GM23338 (cell line): ENCODE measurements around the gene RNF213. TPM values are rescaled to one million over a fixed set of nuclear protein-coding genes. Genes with fewer than 3 reads are reported as not detected.

Experiments
- ATAC-seq: fragments of 200-7000 bp; cut with Tn5 transposase; 3 replicates; pipeline ENCODE4 v1.9.1; 2020
- DNase-seq: peaks from one replicate; pipeline ENCODE4 v3.0.0-alpha.2; 2015; ENCODE audit warnings: low spot score
- H2AFZ ChIP-seq: fragments of 200-600 bp; sonication (generic); 2 replicates; pipeline ENCODE4 v1.8.0; 2016; ENCODE audit warnings: antibody characterized with exemption, mild to moderate bottlenecking, moderate library complexity
- H3F3A ChIP-seq: fragments of 200-600 bp; sonication (generic); replicated peaks from 2 replicates; pipeline ENCODE4 v1.8.0; 2017; ENCODE audit warnings: antibody characterized with exemption, mixed run types, low read depth
- H3K27ac ChIP-seq: fragments of 200-600 bp; sonication (generic); 2 replicates; pipeline ENCODE4 v1.6.1; 2016; ENCODE audit warnings: low read depth
- H3K27me3 ChIP-seq: fragments of 200-600 bp; sonication (generic); 2 replicates; pipeline ENCODE4 v1.8.0; 2016; ENCODE audit warnings: mild to moderate bottlenecking, mixed run types, moderate library complexity; ENCODE audit not compliant: insufficient read depth
- H3K36me3 ChIP-seq: fragments of 200-600 bp; sonication (generic); 2 replicates; pipeline ENCODE4 v1.8.0; 2016; ENCODE audit warnings: mild to moderate bottlenecking; ENCODE audit not compliant: insufficient read depth
- H3K4me1 ChIP-seq: fragments of 200-600 bp; sonication (generic); 2 replicates; pipeline ENCODE4 v1.8.0; 2016; ENCODE audit warnings: mild to moderate bottlenecking, moderate library complexity; ENCODE audit not compliant: insufficient read depth
- H3K4me2 ChIP-seq: fragments of 200-600 bp; sonication (generic); 2 replicates; pipeline ENCODE4 v1.7.1; 2017; ENCODE audit warnings: mixed run types
- H3K4me3 ChIP-seq: fragments of 200-600 bp; sonication (generic); 2 replicates; pipeline ENCODE4 v1.6.1; 2016; ENCODE audit warnings: mixed run types
- H3K79me2 ChIP-seq: fragments of 200-600 bp; sonication (generic); replicated peaks from 2 replicates; pipeline ENCODE4 v1.8.0; 2017; ENCODE audit warnings: mild to moderate bottlenecking; ENCODE audit not compliant: insufficient read depth
- H3K9me2 ChIP-seq: fragments of 200-600 bp; sonication (generic); 2 replicates; pipeline ENCODE4 v1.8.0; 2017; ENCODE audit not compliant: insufficient read depth
- H4K20me1 ChIP-seq: fragments of 200-600 bp; sonication (generic); replicated peaks from 2 replicates; pipeline ENCODE4 v1.8.0; 2017; ENCODE audit warnings: mild to moderate bottlenecking; ENCODE audit not compliant: insufficient read depth
- H3K27ac Mint-ChIP-seq: 2 replicates; pipeline ENCODE4 v1.8.0; 2020; ENCODE audit warnings: inconsistent platforms, mild to moderate bottlenecking, moderate library complexity, mixed read lengths
- H3K27me3 Mint-ChIP-seq: 3 replicates; pipeline ENCODE4 v1.8.0; 2022; ENCODE audit warnings: low read depth, mild to moderate bottlenecking, moderate library complexity, mixed read lengths, inconsistent platforms; ENCODE audit not compliant: insufficient read depth, poor library complexity
- H3K36me3 Mint-ChIP-seq: 3 replicates; pipeline ENCODE4 v1.8.0; 2021; ENCODE audit warnings: low read depth, mild to moderate bottlenecking, inconsistent platforms, moderate library complexity, mixed read lengths
- H3K4me1 Mint-ChIP-seq: 3 replicates; pipeline ENCODE4 v1.8.0; 2020; ENCODE audit warnings: mild to moderate bottlenecking, inconsistent platforms, mixed read lengths
- H3K4me3 Mint-ChIP-seq: 3 replicates; pipeline ENCODE4 v1.8.0; 2021; ENCODE audit warnings: moderate library complexity, mild to moderate bottlenecking, inconsistent platforms, mixed read lengths
- H3K9me3 Mint-ChIP-seq: 3 replicates; pipeline ENCODE4 v1.8.0; 2020; ENCODE audit warnings: moderate library complexity, mild to moderate bottlenecking, inconsistent platforms, mixed read lengths
- CREB1 ChIP-seq: fragments of 250-450 bp; sonication (Bioruptor Pico); IDR thresholded peaks from 2 replicates; pipeline ENCODE4 v1.5.0; 2020; ENCODE audit warnings: low read depth, mild to moderate bottlenecking, moderate library complexity
- EZH2 ChIP-seq: fragments of 200-600 bp; sonication (generic); IDR thresholded peaks from one replicate; pipeline ENCODE4 v1.8.0; 2017; ENCODE audit warnings: antibody characterized with exemption, mild to moderate bottlenecking, low read depth; ENCODE audit not compliant: unreplicated experiment
- EZH2phosphoT487 ChIP-seq: fragments of 200-600 bp; sonication (generic); IDR thresholded peaks from one replicate; pipeline ENCODE4 v1.8.1; 2018; ENCODE audit warnings: antibody characterized with exemption; ENCODE audit not compliant: unreplicated experiment
- JUNB ChIP-seq: IDR thresholded peaks from one replicate; pipeline ENCODE4 v1.6.1; 2016; ENCODE audit warnings: antibody characterized with exemption; ENCODE audit not compliant: unreplicated experiment
- NANOG ChIP-seq: IDR thresholded peaks from 2 replicates; pipeline ENCODE4 v1.6.1; 2016; ENCODE audit warnings: antibody characterized with exemption, borderline replicate concordance
- POLR2AphosphoS5 ChIP-seq: IDR thresholded peaks from 2 replicates; pipeline ENCODE4 v1.6.1; 2016; ENCODE audit warnings: antibody characterized with exemption, low read depth
- REST ChIP-seq: IDR thresholded peaks from one replicate; pipeline ENCODE4 v1.6.1; 2018; ENCODE audit warnings: antibody characterized with exemption; ENCODE audit not compliant: unreplicated experiment
- STAT1 ChIP-seq: IDR thresholded peaks from one replicate; pipeline ENCODE4 v1.6.1; 2016; ENCODE audit warnings: antibody characterized with exemption; ENCODE audit not compliant: unreplicated experiment
- ZNF114 ChIP-seq: fragments of 250-450 bp; sonication (Bioruptor Pico); IDR thresholded peaks from 2 replicates; pipeline ENCODE4 v1.5.0; 2020; ENCODE audit warnings: mild to moderate bottlenecking, moderate library complexity
- ZNF331 ChIP-seq: fragments of 250-450 bp; sonication (Bioruptor Pico); IDR thresholded peaks from 2 replicates; pipeline ENCODE4 v1.5.0; 2020; ENCODE audit warnings: low read depth, mild to moderate bottlenecking, moderate library complexity
- polyA plus RNA-seq: library from polyadenylated mRNA; unstranded; fragments of >200 nt; fragmentation: Nextera tagmentation; extraction: Ambion mirVana; gene quantifications from 2 replicates; pipeline ENCODE4 v1.2.1, GENCODE V29; 2016
- total RNA-seq: library from RNA; depleted of rRNA; stranded (reverse); fragments of >200 nt; shearing (Covaris generic); gene quantifications from 2 replicates; pipeline ENCODE4 v1.2.3, GENCODE V29; 2014
- TF ChIP-seq, protein P1 (sequence below), 2 experiments: fragments of 200-600 bp in 1 of 2; sonication (generic) in 1 of 2; conservative IDR thresholded peaks; 2 replicates each; pipeline versions ENCODE4 v1.5.1 to v1.6.1; 2016 to 2017; ENCODE audit warnings: antibody characterized with exemption in 2 of 2, low read depth in 2 of 2, mild to moderate bottlenecking in 2 of 2, moderate library complexity in 1 of 2

Gene RNF213
- total and polyA plus RNA-seq, 2 experiments from 2014 or later = 21.2 to 67.2 TPM

DNA sequence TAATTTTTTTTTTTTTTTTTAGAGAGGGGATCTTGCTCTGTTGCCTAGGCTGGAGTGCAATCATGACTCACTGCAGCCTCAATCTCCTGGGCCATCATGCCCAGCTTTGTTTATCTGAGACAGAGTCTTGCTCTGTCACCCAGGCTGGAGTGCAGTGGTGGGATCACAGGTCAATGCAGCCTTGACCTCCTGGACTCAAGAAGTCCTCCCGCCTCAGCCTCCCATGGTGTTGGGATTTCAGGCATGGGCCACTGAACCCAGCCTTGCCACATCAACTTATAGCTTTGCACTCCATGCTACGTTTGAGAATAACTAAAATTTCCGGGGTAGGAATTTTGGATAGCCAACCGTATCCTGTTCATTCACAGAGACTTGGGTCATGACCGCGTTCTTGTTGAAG is 30.6 kb downstream of the RNF213 start:
- Histone ChIP-seq H3K4me1 (no peaks in the 10 kb centered on the region), H3K9me2 (no peaks in the 10 kb centered on the region), H3F3A (no peaks in the 10 kb centered on the region), H4K20me1 (no peaks in the 10 kb centered on the region; the same call in 1 of the 2 replicates), H2AFZ (no peak overlapping the region), H3K27ac (no peak overlapping the region), H3K4me3 (no peak overlapping the region), H3K79me2 (no peaks in the 10 kb centered on the region), H3K36me3 (peaks cover 13% of the 10 kb centered on the region; the same call in 1 of the 2 replicates), H3K27me3 (no peaks in the 10 kb centered on the region), H3K4me2 (no peak overlapping the region)
- H3K27me3 Mint-ChIP-seq = peaks cover 9% of the 10 kb centered on the region
- H3K36me3 Mint-ChIP-seq = peaks cover 64% of the 10 kb centered on the region
- no peaks in the 10 kb centered on the region for H3K9me3 Mint-ChIP-seq
- H3K27ac Mint-ChIP-seq = no peak overlapping the region
- H3K4me1 Mint-ChIP-seq = peaks cover 2% of the 10 kb centered on the region; the same call in 2 of the 3 replicates
- TF ChIP-seq STAT1 (no peak), ZNF331 (CRISPR knock-in tag) (no peak), NANOG (no peak), EZH2phosphoT487 (no peak), JUNB (no peak), EZH2 (no peak), ZNF114 (CRISPR knock-in tag) (no peak), CREB1 (no peak), POLR2AphosphoS5 (no peak), REST (no peak)
- TF ChIP-seq, protein P1, sequence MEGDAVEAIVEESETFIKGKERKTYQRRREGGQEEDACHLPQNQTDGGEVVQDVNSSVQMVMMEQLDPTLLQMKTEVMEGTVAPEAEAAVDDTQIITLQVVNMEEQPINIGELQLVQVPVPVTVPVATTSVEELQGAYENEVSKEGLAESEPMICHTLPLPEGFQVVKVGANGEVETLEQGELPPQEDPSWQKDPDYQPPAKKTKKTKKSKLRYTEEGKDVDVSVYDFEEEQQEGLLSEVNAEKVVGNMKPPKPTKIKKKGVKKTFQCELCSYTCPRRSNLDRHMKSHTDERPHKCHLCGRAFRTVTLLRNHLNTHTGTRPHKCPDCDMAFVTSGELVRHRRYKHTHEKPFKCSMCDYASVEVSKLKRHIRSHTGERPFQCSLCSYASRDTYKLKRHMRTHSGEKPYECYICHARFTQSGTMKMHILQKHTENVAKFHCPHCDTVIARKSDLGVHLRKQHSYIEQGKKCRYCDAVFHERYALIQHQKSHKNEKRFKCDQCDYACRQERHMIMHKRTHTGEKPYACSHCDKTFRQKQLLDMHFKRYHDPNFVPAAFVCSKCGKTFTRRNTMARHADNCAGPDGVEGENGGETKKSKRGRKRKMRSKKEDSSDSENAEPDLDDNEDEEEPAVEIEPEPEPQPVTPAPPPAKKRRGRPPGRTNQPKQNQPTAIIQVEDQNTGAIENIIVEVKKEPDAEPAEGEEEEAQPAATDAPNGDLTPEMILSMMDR (conservative IDR thresholded peaks at IDR 0.05; ENCODE audit: low read depth in 2 of 2) = no peak
- DNase-seq (no peak), ATAC-seq (no peak)
- no peak overlapping the region for H3K4me3 Mint-ChIP-seq
